Prostate gland (tissue), 2 donors: ENCODE results near the gene ABCB8.

Experiments used
- POLR2AphosphoS5 ChIP-seq: sonication (generic); formaldehyde crosslinking; IDR thresholded peaks from one replicate; pipeline ENCODE4 v1.6.1; 2017; ENCODE audit warnings: antibody characterized with exemption
- TF ChIP-seq, protein P1 (sequence below), 4 experiments: fragments of 200-600 bp in 2 of 4; fragments of 450-650 bp in 2 of 4; sonication (generic) in 2 of 4; IDR thresholded peaks; 1 replicate in 3 of 4; 2 replicates in 1 of 4; pipeline ENCODE4 v1.5.1; 2016 to 2019; ENCODE audit warnings: antibody characterized with exemption in 4 of 4, mild to moderate bottlenecking in 2 of 4, moderate library complexity in 2 of 4

DNA sequence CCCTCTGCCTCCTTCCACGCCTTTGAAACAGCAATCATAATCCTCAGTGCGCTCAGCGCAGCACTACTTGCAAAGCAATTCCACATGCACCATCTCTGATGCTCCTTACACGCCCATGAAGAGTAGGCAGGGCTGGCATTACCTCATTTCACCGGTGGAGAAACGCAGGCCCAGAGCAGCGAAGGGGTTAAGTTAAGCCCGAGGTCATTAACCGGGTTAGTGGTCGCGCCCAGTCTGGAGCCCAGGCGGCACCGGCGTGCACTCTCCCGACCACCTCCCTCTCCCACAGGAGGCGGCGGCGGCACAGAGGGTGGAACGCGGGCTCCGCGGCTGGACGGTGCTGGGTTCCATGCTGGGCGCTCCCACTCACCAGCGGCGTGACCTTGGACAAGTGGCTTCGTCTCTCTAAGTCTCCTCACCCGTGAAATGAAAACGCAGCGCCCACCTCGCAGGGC lies 51.8 kb downstream of the ABCB8 start:
- TF ChIP-seq, protein P1, sequence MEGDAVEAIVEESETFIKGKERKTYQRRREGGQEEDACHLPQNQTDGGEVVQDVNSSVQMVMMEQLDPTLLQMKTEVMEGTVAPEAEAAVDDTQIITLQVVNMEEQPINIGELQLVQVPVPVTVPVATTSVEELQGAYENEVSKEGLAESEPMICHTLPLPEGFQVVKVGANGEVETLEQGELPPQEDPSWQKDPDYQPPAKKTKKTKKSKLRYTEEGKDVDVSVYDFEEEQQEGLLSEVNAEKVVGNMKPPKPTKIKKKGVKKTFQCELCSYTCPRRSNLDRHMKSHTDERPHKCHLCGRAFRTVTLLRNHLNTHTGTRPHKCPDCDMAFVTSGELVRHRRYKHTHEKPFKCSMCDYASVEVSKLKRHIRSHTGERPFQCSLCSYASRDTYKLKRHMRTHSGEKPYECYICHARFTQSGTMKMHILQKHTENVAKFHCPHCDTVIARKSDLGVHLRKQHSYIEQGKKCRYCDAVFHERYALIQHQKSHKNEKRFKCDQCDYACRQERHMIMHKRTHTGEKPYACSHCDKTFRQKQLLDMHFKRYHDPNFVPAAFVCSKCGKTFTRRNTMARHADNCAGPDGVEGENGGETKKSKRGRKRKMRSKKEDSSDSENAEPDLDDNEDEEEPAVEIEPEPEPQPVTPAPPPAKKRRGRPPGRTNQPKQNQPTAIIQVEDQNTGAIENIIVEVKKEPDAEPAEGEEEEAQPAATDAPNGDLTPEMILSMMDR (IDR thresholded peaks at IDR 0.05) = no peak
- no peak for TF ChIP-seq POLR2AphosphoS5
